RCC 7860 (cell line): ENCODE measurements around the gene PXDN.
"Not testable (repeated sequence)": the region's sequence is repeated elsewhere in the genome, so short reads cannot be mapped to it uniquely, and the experiment has no call there.

ENCODE experiments used
- DNase-seq: peaks from one replicate; pipeline ENCODE4 v3.0.0-alpha.2; 2015; ENCODE audit warnings: low spot score
- FAIRE-seq: peaks from 2 replicates; lab custom pipeline; 2012; peaks lifted over from hg19 to GRCh38; lab: Jason Lieb, UNC

PXDN gene

DNA sequence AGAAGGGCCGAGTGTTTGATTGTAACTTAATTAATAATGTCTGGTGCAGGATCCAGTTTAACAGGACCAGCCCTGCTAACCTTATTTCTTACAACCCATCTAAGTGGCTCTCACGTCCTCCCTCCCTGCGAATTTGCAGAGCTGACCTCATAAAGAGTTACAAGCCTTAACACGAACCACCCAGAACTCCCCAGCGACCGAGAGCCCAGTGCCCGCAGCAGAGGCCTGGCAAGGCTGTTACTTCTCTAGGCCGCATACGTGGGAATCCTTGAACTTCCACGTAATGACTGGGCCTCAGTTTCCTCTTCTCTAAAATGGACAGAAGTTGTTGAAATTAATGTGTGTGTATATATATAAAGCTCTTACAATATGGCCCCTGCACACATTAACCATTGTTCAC, 55.5 kb downstream of the PXDN start:
- FAIRE-seq (no peak), DNase-seq (no peak)

GRCh38 chr2:1688161-1688560, 56.2 kb downstream of the PXDN start:
- DNase-seq: no peak
- no peak for FAIRE-seq

DNA sequence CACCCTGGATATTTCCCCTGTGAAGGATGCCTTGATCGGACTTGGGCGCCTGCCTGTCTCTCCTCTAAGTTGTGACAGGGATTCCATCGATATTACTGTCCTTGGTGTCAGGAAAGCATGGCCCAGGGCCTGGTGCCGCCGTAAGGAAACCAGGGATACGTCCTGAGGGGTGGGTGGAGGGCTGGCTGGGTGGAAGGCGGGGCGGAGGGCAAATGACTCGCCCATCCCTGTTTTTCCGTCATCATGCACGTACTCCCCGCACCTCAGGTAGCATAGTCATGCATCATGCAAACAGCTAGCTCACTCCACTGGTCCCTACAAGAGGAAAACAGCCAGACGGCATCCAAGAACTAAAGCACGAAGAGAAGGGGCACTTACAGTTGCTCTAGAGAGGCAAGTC, 57.1 kb downstream of the PXDN start:
- FAIRE-seq: no peak

DNA sequence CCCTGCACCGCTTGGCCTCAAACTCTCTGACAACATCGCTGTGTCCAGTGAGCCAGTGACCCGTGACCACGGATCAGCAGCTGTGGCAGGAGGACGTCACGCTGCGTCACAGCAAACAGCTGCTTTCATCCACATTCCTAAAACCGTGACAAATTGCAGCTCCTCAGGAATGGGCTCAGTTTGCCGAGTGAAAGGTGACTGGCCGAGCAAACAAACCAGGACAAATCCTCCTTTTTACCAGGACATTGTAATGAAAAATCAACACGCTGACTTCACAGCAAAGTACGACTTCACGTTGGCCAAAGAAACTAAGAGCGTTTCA, 57.6 kb downstream of the PXDN start:
- peak; percentile 65 for DNase-seq

More for the DNA sequence above, 57.1 kb downstream of the PXDN start:
- no peak for DNase-seq

DNA sequence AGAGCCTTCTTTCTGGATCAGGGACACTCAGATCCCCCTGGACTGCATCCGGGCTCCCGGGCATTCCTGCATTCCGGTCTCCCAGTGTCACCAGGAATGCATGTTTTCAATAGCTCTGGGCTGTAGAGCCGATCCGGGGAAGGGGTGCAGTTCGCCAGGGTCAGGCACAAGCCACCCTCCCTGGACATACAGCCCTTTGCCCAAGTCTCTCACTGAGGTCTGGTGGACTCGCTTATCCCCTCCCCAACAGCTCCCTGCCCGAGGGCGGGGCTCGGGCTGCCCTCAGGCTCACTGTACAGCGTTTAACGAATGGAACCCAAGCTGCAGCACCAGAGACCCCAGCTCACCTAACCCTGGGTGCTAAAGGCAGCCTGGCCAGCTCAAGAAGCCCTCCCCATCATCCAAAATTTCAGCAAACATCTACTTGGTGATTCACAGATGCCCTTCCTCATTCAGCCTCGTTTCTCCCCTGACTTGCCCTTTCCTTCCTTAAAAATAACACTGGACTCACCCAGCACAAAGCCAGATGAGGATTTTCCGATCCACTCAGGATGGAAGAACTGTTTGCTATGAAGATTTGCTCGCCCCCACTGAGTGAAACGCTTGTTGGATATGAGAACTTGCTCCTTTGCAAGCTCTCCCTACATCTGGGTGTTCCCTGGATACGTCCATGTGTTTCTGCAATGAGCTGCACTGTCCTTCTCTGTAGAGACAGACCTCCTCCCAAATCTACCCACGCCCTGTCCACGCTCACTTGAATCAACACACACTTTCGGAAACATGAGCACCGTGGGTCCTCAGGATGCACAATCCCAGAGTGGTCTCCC, 58.1 kb downstream of the PXDN start:
- DNase-seq (peak; percentile 60), FAIRE-seq (no peak)

More for the DNA sequence above, 57.6 kb downstream of the PXDN start:
- no peak for FAIRE-seq

GRCh38 chr2:1685078-1685956, 59.0 kb downstream of the PXDN start:
- FAIRE-seq (no peak), DNase-seq (no peak)

DNA sequence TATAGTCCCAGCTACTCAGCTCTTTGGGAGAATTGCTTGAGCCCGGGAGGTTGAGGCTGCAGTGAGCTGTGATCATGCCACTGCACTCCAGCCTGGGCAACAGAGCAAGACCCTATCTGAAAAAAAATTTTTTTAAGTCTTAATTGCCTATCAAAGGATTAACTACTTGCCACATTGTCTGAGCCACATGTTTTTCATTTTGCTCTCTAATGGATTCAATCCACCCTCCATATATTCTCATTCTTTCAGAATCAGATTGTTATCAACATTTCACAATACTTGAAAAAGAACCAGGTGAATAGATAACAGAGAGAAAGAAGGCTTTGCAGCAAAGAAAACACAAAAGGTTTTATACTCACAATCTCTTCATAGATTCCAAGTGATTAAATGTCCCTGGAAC, 61.0 kb downstream of the PXDN start:
- FAIRE-seq: no peak

DNA sequence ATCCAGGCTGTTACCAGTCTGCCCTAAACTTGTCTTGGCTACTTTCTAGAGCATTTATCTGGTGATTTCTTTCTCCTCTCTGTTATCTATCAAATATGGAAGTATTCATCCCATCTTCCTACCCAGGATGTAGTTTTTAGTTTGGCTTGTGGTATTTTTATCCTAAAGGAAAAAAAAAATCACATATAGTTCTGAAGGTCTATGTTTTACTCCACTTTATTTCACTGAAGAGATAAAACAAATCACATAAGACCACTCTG, 62.2 kb downstream of the PXDN start:
- FAIRE-seq: no peak
- no peak for DNase-seq

More for the DNA sequence above, 61.0 kb downstream of the PXDN start:
- DNase-seq: no peak

GRCh38 chr2:1681323-1682180, 62.8 kb downstream of the PXDN start:
- DNase-seq (no peak), FAIRE-seq (no peak)

DNA sequence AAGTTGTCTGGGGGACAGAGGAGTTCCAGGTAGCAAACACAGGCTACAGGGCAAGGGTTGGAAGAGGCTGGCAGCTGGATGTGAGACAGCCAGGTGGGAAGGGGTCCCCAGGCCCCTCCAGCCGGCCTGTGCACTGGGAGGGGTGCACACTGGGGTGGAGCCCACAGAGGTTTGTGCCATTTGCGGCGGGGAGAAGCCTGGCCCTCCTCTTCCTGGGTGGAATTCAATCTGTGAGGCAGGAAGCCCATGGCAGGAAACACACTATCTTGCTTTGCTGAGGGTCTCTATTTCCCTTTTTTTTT, 63.3 kb downstream of the PXDN start:
- no peak for DNase-seq
- FAIRE-seq: no peak

DNA sequence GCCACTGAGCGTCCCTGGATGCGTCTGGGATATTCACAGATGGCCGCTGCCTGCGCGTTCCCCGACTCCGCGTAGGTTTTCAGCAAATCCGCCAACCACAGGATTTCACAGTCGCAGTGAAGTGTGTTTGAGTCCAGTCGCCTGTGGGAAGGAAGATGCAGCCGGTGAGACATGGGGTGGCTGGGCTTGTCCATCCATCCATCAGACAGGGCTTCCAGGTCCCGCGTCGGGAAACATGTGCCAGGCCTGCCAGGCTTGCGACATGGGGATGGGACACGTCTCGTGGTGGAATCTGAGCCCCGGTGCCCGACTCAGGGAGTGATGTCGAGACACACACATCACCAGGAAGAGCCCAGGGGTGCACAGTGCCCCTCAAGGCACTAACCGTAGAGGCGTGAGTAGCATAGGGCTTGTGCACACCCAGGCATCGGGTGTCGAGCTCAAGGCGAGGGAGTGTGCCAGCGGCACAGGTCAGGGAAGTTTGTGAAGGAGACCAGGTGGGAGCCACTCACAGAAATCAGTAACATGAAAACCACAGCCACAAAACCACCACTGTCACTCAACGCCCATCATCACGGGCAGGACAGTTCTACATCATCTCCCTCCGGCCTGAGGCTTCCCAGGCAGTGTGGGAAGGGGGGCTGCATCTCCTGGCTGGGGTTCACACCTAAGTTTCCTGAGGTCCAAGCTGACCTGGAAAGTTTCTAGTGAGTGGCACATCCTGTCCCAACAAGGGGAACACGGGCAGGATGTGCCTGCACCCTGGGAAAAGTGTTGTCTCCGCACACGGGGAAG, 63.9 kb downstream of the PXDN start:
- DNase-seq (no peak), FAIRE-seq (no peak)

DNA sequence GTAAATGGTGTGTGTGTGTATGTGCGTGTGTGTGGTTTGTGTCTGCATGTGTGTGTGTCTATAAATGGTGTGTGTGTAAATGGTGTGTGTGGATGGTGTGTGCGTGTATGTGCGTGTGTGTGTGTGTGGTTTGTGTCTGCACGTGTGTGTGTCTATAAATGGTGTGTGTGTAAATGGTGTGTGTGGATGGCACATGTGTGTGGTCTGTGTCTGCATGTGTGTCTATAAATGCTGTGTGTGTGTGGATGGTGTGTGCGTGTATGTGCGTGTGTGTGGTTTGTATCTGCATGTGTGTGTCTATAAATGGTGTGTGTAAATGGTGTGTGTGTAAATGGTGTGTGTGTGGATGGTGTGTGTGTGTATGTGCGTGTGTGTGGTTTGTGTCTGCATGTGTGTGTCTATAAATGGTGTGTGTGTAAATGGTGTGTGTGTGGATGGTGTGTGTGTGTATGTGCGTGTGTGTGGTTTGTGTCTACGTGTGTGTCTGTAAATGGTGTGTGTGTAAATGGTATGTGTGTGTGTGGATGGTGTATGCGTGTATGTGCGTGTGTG, 64.8 kb downstream of the PXDN start:
- not testable (repeated sequence) for DNase-seq, FAIRE-seq

- DNase-seq: not testable (repeated sequence)
These were observed 65.2 kb downstream of the PXDN start for GRCh38 chr2:1679065-1679464.

GRCh38 chr2:1678609-1679008, 65.7 kb downstream of the PXDN start:
- DNase-seq (no peak), FAIRE-seq (no peak)

More at GRCh38 chr2:1679065-1679464, 65.2 kb downstream of the PXDN start:
- FAIRE-seq: not testable (repeated sequence)

- FAIRE-seq: no peak
- no peak for DNase-seq
These were observed 66.5 kb downstream of the PXDN start for GRCh38 chr2:1677821-1678165.

DNA sequence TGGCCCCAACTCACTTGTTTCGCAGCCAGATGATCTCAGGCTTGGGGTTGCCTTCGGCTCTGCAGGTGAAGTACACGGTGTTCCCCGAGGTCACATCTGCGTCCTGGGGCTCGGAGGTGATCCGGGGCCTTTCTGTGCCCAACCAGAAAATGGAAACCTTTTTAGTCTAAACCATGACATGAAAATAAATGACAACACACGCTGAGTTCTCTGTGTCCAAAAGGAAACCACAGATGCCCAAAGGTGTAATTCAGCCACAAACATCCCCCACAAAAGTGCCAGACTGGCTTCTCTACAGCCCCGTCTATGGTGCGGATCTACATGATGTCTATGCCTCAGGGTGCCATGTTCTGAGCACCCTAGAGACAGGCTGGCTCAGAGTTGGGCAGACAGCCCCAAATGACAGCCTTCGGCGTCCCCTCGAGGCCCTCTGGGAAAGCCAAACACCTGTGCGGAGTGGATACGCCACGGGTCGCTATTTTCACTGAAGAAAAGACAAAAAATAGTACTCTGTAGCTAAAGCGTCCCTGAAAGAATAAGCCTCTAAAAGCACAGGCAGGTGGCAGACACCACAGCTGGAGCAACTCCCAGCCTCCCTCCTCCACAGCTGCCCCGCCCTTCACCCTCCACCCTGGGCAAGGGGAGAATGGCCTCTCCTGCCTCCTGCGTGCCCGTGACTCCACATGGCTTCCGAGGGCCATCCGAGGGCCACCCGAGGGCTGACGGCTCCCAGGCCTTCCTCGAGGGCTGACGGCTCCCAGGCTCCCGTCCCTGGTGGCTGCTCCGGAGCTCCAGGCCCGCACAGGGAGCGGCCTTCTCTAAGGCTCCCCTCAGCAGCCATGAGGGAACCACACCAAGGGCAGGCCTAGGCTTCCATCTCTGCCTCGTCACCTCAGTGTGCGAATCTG, 67.1 kb downstream of the PXDN start:
- DNase-seq (no peak), FAIRE-seq (no peak)

DNA sequence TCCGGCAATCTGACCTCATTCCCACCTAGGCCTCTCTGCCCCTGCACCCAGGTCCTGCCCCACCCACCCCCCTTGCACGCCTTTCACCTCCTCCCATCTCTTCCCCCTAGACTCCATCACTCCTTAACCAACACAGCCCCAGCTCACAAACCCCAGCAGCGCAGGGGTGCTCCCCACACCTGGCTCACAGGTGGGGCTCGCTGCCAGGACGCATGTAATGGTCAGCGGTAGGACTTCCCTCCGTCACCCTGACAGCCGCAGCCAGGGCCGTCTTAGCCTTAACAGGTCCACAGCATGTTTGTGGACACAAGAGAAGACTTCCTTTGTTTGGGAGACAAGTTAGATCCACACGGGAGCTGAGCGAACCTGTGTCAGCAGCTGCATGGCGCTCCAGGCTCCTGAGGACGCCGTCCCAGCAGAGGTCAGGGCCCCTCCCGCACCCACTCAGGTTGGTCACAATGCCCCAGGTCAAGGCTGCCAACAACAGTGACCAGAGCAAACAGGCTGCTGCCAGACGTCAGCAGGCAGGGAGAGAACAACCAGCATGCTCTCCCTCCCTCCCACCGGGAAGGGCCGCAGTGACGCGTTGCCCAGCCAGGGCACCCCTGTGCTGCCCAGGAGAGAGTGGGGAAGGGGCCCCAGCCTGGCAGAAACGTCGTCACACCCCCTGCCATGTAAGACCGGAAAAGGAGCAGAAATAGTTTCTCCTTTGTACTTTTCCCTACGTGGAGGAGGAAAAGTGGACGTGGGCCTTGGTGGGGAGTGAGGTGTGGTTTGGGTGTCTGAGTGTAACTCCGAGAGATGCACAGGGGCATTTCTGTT, 68.0 kb downstream of the PXDN start:
- FAIRE-seq: no peak
- no peak for DNase-seq

DNA sequence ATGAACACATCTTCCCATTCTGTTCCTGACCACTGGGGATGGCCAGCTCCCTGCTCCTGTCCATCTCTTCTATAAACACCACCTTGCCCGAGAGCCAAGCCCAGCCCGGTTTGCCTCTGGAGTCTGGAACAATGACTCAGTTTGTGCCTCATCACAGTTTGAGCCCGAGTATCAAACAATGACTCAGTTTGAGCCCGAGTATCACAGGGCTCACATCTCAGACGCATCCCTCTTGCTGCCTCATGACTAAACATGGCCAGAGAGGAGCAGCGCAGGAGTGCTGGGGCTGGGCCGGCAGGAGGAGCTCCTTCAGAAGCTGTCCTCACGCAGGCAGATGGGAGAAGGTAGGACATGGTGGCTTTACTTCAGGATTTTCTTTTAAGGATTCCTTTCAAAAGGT, 68.7 kb downstream of the PXDN start:
- peak; percentile 94 for DNase-seq
- peak; percentile 91 for FAIRE-seq
